Epithelial cell of prostate (primary cell): ENCODE measurements around the gene MRPL12.
"Not testable (repeated sequence)": the region's sequence is repeated elsewhere in the genome, so short reads cannot be mapped to it uniquely, and the experiment has no call there.

ENCODE experiments used
- DNase-seq: peaks from one replicate; pipeline ENCODE4 v3.0.0-alpha.2; 2011; ENCODE audit warnings: low read depth, low spot score
- H3K27ac ChIP-seq: fragments of 450-650 bp; 2 replicates; pipeline ENCODE4 v1.5.1; 2017; ENCODE audit warnings: mild to moderate bottlenecking

The MRPL12 gene

GRCh38 chr17:81737947-81738800, 35.0 kb downstream of the MRPL12 start:
- H3K27ac ChIP-seq = no peak overlapping the region
- no peak for DNase-seq

GRCh38 chr17:81738801-81739393, 35.7 kb downstream of the MRPL12 start:
- no peak for DNase-seq
- H3K27ac ChIP-seq = no peak overlapping the region

GRCh38 chr17:81739593-81739992, 36.4 kb downstream of the MRPL12 start:
- DNase-seq, H3K27ac ChIP-seq: not testable (repeated sequence)

GRCh38 chr17:81740395-81740961, 37.3 kb downstream of the MRPL12 start:
- no peak for DNase-seq
- H3K27ac ChIP-seq = no peak overlapping the region

- no peak overlapping the region for H3K27ac ChIP-seq
- DNase-seq = no peak
These were observed 38.0 kb downstream of the MRPL12 start for GRCh38 chr17:81741049-81741593.

GRCh38 chr17:81741594-81742452, 38.7 kb downstream of the MRPL12 start:
- H3K27ac ChIP-seq = no peak overlapping the region
- DNase-seq = no peak
